ENCODE results near the gene SPSB1.

Gene SPSB1

DNA sequence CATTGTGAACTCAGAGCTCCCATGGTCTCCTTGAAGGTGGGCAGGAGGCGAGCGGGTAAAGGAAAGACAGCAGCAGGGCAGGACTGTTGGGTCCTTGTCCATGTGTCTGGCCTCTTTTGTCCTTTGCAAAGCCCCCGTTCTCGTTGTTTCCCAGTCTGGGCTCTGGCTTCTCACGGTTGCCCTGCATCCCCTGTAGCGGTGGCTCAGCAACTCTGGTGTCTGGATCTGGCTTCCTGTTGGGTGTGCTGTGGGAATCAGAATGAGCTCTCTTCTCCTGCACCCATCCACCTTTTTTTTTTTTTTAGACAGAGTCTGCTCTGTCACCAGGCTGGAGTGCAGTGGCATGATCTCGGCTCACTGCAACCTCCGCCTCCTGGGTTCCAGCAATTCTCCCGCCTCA is 47.0 kb upstream of the SPSB1 start:
- TF ChIP-seq REST (IDR thresholded peaks at IDR 0.05; ENCODE audit: insufficient read depth in 1 of 2, low read depth in 2 of 2, low read length in 2 of 2), result no peak
- no peak for TF ChIP-seq FOXP2 (optimal IDR thresholded peaks at IDR 0.05; ENCODE audit: borderline replicate concordance, extremely low read depth, extremely low read length, insufficient read depth)
- TF ChIP-seq SIN3A (IDR thresholded peaks at IDR 0.05; ENCODE audit: borderline replicate concordance, insufficient read depth, low read length), result no peak
- no peak for TF ChIP-seq POLR2AphosphoS5 (IDR thresholded peaks at IDR 0.05; ENCODE audit: low read depth, low read length)
- no peak for TF ChIP-seq TAF1 (IDR thresholded peaks at IDR 0.05; ENCODE audit: borderline replicate concordance, insufficient read depth, low read length)

- TF ChIP-seq POLR2AphosphoS5 (IDR thresholded peaks at IDR 0.05; ENCODE audit: low read depth, low read length), result no peak
- no peak for TF ChIP-seq SIN3A (IDR thresholded peaks at IDR 0.05; ENCODE audit: borderline replicate concordance, insufficient read depth, low read length)
- no peak for TF ChIP-seq FOXP2 (optimal IDR thresholded peaks at IDR 0.05; ENCODE audit: borderline replicate concordance, extremely low read depth, extremely low read length, insufficient read depth)
- TF ChIP-seq REST (IDR thresholded peaks at IDR 0.05; ENCODE audit: insufficient read depth in 1 of 2, low read depth in 2 of 2, low read length in 2 of 2), result no peak
- no peak for TF ChIP-seq TAF1 (IDR thresholded peaks at IDR 0.05; ENCODE audit: borderline replicate concordance, insufficient read depth, low read length)
Observed at GRCh38 chr1:9246215-9246614, 46.5 kb upstream of the SPSB1 start.

DNA sequence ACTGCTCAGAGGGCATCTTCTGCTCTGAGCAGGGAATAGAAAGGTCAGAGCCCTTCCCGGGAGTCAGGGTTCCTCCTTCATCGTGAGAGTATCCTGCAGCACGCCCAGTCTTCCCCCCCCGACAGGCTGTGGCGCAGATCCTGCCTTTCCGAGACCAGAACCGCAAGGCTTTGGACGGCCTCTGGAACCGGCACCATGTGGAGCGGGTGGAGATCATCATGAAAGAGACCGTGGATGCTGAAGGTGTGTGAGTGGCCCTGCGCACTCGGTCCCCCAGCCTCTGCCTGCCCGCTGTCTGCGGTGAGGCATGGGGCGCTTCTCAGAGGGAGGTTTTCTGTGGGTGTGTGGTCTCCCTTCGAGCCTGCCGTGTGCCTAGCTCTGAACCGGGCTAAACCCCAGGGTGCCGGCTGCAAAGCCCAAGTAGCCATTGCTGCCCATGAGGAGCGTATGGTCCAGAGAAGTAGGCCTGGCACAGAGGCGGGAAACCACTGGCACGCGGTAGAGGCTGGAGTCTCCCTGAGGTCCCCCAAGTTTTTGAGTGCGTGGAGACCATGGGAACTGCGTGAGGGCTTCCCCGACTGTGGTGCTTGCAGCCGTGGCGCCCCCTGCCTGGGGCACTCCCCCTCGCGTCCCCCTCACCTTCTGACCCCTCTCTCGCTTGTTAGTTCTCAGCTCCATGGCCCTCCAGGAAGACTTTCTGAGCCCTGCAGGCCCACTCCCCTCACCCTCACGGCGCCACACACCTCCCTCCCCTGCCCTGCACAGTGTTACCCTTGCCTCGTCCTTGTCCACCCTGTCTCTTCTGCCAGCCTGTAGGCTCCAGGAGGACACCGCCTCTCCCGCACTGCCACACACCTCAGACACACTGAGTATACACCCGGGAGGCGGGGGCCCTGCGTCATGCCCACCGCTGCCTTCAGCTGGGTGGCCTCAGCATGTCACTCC is 45.6 kb upstream of the SPSB1 start:
- TF ChIP-seq FOXP2 (optimal IDR thresholded peaks at IDR 0.05; ENCODE audit: borderline replicate concordance, extremely low read depth, extremely low read length, insufficient read depth), result no peak
- no peak for TF ChIP-seq SIN3A (IDR thresholded peaks at IDR 0.05; ENCODE audit: borderline replicate concordance, insufficient read depth, low read length)
- no peak for TF ChIP-seq REST (IDR thresholded peaks at IDR 0.05; ENCODE audit: insufficient read depth in 1 of 2, low read depth in 2 of 2, low read length in 2 of 2)
- TF ChIP-seq POLR2AphosphoS5 (IDR thresholded peaks at IDR 0.05; ENCODE audit: low read depth, low read length), result no peak
- no peak for TF ChIP-seq TAF1 (IDR thresholded peaks at IDR 0.05; ENCODE audit: borderline replicate concordance, insufficient read depth, low read length)

DNA sequence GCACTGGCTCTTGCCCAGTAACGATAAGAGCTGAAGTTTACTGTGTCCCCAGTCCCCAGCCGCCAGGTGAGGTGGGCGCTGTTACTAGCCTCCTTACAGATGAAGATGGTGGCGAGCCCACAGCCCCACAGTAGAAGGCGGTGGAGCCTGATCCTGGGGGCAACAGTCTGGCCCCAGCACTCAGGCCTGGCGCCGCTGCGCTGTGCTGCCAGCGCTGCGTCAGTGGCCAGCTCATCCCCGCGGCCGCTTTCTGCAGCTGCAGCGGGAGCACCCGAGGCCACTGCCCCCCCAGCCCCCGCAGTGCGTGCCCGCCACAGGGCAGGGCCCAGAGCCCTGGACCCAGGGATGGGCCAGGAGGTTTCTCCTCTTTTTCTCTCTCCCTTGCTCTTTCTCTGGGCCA is 44.8 kb upstream of the SPSB1 start:
- TF ChIP-seq SIN3A (IDR thresholded peaks at IDR 0.05; ENCODE audit: borderline replicate concordance, insufficient read depth, low read length), result no peak
- no peak for TF ChIP-seq POLR2AphosphoS5 (IDR thresholded peaks at IDR 0.05; ENCODE audit: low read depth, low read length)

DNA sequence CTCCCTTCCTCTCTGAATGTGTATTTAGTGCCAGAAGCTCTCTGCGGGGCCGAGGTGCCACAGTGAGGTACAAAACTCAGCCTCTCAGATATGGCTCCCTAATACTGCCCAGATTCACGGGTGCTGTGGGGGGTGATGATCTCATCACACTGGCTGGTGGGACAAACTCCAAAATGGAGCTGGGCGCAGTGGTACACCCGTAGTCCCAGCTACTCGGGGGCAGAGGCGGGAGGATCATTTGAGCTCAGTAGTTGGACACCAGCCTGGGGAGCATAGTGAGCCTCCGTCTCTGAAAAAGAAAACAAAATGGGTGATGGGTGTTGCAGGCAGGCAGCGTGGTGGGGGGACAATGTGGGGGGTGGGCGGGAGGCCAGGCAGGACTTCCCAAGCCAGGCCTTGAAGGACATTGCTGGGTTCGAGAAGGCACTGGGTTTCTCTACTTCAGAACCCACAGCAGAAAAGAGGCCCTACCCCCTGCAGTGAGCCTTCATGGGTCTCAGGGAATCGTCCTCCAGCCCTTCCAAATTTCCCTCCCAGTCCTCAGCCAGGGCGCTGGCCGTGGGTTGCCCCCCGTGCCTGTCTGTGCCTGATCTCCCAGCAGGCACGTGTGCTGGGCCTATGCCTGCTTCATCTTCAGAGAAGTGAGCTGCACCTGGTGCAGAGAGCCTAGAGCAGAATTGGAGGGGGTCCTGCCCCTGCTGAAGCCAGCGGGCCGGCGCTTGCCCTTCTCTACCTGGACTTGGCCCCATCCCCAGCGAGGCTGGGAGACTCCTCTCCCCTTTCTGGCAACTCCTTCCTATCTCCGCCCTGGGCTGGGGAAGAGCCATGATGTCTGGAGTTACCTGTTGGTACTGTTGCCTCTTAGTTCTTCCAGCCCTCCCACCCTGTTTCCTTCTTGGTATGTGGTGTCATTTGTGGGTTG is 44.1 kb upstream of the SPSB1 start:
- no peak for TF ChIP-seq TAF1 (IDR thresholded peaks at IDR 0.05; ENCODE audit: borderline replicate concordance, insufficient read depth, low read length)
- TF ChIP-seq POLR2AphosphoS5 (IDR thresholded peaks at IDR 0.05; ENCODE audit: low read depth, low read length), result no peak

- TF ChIP-seq FOXP2 (optimal IDR thresholded peaks at IDR 0.05; ENCODE audit: borderline replicate concordance, extremely low read depth, extremely low read length, insufficient read depth), result no peak
- TF ChIP-seq SIN3A (IDR thresholded peaks at IDR 0.05; ENCODE audit: borderline replicate concordance, insufficient read depth, low read length), result no peak
- no peak for TF ChIP-seq REST (IDR thresholded peaks at IDR 0.05; ENCODE audit: insufficient read depth in 1 of 2, low read depth in 2 of 2, low read length in 2 of 2)
- no peak for TF ChIP-seq POLR2AphosphoS5 (IDR thresholded peaks at IDR 0.05; ENCODE audit: low read depth, low read length)
- no peak for TF ChIP-seq TAF1 (IDR thresholded peaks at IDR 0.05; ENCODE audit: borderline replicate concordance, insufficient read depth, low read length)
Observed at GRCh38 chr1:9249263-9249533, 43.5 kb upstream of the SPSB1 start.
